ENCODE measurements around the gene FNBP1L.

FNBP1L gene

GRCh38 chr1:93593854-93594602, 146.1 kb downstream of the FNBP1L start:
- no peak for TF ChIP-seq CTCF (IDR thresholded peaks at IDR 0.05; ENCODE audit: insufficient read depth, low read depth, low read length, missing control alignments)
- H3K4me3 ChIP-seq (ENCODE audit: low read depth, low read length), result no peak overlapping the region
- no peak for DNase-seq (ENCODE audit: low read depth)

- no peak for DNase-seq (ENCODE audit: low read depth)
- no peak for TF ChIP-seq CTCF (IDR thresholded peaks at IDR 0.05; ENCODE audit: insufficient read depth, low read depth, low read length, missing control alignments)
- H3K4me3 ChIP-seq (ENCODE audit: low read depth, low read length), result no peak overlapping the region
These were observed 146.6 kb downstream of the FNBP1L start for GRCh38 chr1:93594603-93594880.

GRCh38 chr1:93595266-93595665, 147.3 kb downstream of the FNBP1L start:
- H3K4me3 ChIP-seq (ENCODE audit: low read depth, low read length), result no peak overlapping the region
- no peak for TF ChIP-seq CTCF (IDR thresholded peaks at IDR 0.05; ENCODE audit: insufficient read depth, low read depth, low read length, missing control alignments)
- no peak for DNase-seq (ENCODE audit: low read depth)

GRCh38 chr1:93595743-93596142, 147.8 kb downstream of the FNBP1L start:
- no peak for DNase-seq (ENCODE audit: low read depth)
- no peak overlapping the region for H3K4me3 ChIP-seq (ENCODE audit: low read depth, low read length)
- TF ChIP-seq CTCF (IDR thresholded peaks at IDR 0.05; ENCODE audit: insufficient read depth, low read depth, low read length, missing control alignments), result no peak

GRCh38 chr1:93596329-93597089, 148.6 kb downstream of the FNBP1L start:
- DNase-seq (ENCODE audit: low read depth), result no peak
- no peak for TF ChIP-seq CTCF (IDR thresholded peaks at IDR 0.05; ENCODE audit: insufficient read depth, low read depth, low read length, missing control alignments)

GRCh38 chr1:93597709-93598108, 149.8 kb downstream of the FNBP1L start:
- no peak overlapping the region for H3K4me3 ChIP-seq (ENCODE audit: low read depth, low read length)
- no peak for TF ChIP-seq CTCF (IDR thresholded peaks at IDR 0.05; ENCODE audit: insufficient read depth, low read depth, low read length, missing control alignments)
- no peak for DNase-seq (ENCODE audit: low read depth)

More at GRCh38 chr1:93596329-93597089, 148.6 kb downstream of the FNBP1L start:
- H3K4me3 ChIP-seq (ENCODE audit: low read depth, low read length), result no peak overlapping the region
